OCI-LY3 (cell line): ENCODE data around the gene ACSM6.
"Not testable (repeated sequence)": the region's sequence is repeated elsewhere in the genome, so short reads cannot be mapped to it uniquely, and the experiment has no call there.

Experiments used
- H2AFZ ChIP-seq: fragments of 200-600, 300-600 bp; shearing (Covaris generic); 2 replicates; pipeline ENCODE4 v1.6.0; 2014; ENCODE audit warnings: antibody characterized with exemption, low read depth, low read length
- H3K27ac ChIP-seq: fragments of 200-600, 300-600 bp; sonication (generic); 2 replicates; pipeline ENCODE4 v1.5.1; 2014; ENCODE audit warnings: mild to moderate bottlenecking, low read length, moderate library complexity, mixed read lengths
- H3K27me3 ChIP-seq: fragments of 200-600, 300-600 bp; sonication (generic); 2 replicates; pipeline ENCODE4 v1.6.1; 2014; ENCODE audit warnings: low read depth, low read length, mixed read lengths
- H3K36me3 ChIP-seq: fragments of 200-600, 300-600 bp; sonication (generic); replicated peaks from 2 replicates; pipeline ENCODE3; 2014; ENCODE audit warnings: low read depth, low read length, mixed read lengths
- H3K4me1 ChIP-seq: fragments of 300-600, 200-600 bp; sonication (generic); 2 replicates; pipeline ENCODE4 v1.6.1; 2014; ENCODE audit warnings: low read length, mixed read lengths
- H3K4me2 ChIP-seq: fragments of 200-600, 300-600 bp; sonication (generic); 2 replicates; pipeline ENCODE4 v1.6.1; 2014; ENCODE audit warnings: low read length, mixed read lengths
- H3K4me3 ChIP-seq: fragments of 300-600, 200-600 bp; sonication (generic); 2 replicates; pipeline ENCODE4 v1.5.1; 2014; ENCODE audit warnings: antibody characterized with exemption, mild to moderate bottlenecking, low read length, moderate library complexity
- H3K79me2 ChIP-seq: fragments of 300-600, 200-600 bp; shearing (Covaris generic); 2 replicates; pipeline ENCODE4 v1.6.1; 2014; ENCODE audit warnings: mild to moderate bottlenecking, low read length, mixed read lengths
- H3K9ac ChIP-seq: fragments of 300-600, 200-600 bp; shearing (Covaris generic); 2 replicates; pipeline ENCODE4 v1.6.0; 2014; ENCODE audit warnings: mild to moderate bottlenecking, low read length, moderate library complexity
- H3K9me3 ChIP-seq: fragments of 200-600, 300-600 bp; shearing (Covaris generic); 2 replicates; pipeline ENCODE4 v1.6.1; 2014; ENCODE audit warnings: low read length, mixed read lengths; ENCODE audit not compliant: insufficient read depth
- H4K20me1 ChIP-seq: fragments of 200-600, 300-600 bp; sonication (generic); 2 replicates; pipeline ENCODE4 v1.6.1; 2016; ENCODE audit warnings: low read length, mixed read lengths; ENCODE audit not compliant: insufficient read depth
- CTCF ChIP-seq: fragments of 200-600, 300-600 bp; sonication (generic); IDR thresholded peaks from 2 replicates; pipeline ENCODE4 v1.5.1; 2014; ENCODE audit warnings: antibody characterized with exemption, low read length, low read depth
- EZH2phosphoT487 ChIP-seq: fragments of 200-600 bp; shearing (Covaris generic); IDR thresholded peaks from 2 replicates; pipeline ENCODE4 v1.6.1; 2018; ENCODE audit warnings: antibody characterized with exemption, mixed run types, low read depth

ACSM6 gene

GRCh38 chr10:95187617-95188016 lies 6.4 kb upstream of the ACSM6 start:
- TF ChIP-seq CTCF (no peak), EZH2phosphoT487 (no peak)
- Histone ChIP-seq H3K79me2 (no peaks in the 10 kb centered on the region), H3K4me2 (no peak overlapping the region), H4K20me1 (no peaks in the 10 kb centered on the region), H3K36me3 (no peaks in the 10 kb centered on the region), H2AFZ (no peak overlapping the region), H3K27ac (no peak overlapping the region), H3K9me3 (no peaks in the 10 kb centered on the region), H3K9ac (no peak overlapping the region), H3K27me3 (peaks cover 22% of the 10 kb centered on the region), H3K4me3 (no peak overlapping the region), H3K4me1 (no peaks in the 10 kb centered on the region)

- Histone ChIP-seq H3K4me3 (no peak overlapping the region), H3K9me3 (no peaks in the 10 kb centered on the region), H3K27me3 (peaks cover 16% of the 10 kb centered on the region), H4K20me1 (no peaks in the 10 kb centered on the region), H3K9ac (no peak overlapping the region), H2AFZ (no peak overlapping the region), H3K79me2 (no peaks in the 10 kb centered on the region), H3K4me2 (no peak overlapping the region), H3K36me3 (no peaks in the 10 kb centered on the region), H3K4me1 (no peaks in the 10 kb centered on the region), H3K27ac (no peak overlapping the region)
- no peak for TF ChIP-seq CTCF
- no peak for TF ChIP-seq EZH2phosphoT487
Observed at GRCh38 chr10:95188593-95188992, 5.4 kb upstream of the ACSM6 start.

GRCh38 chr10:95196046-95196445 lies 2.0 kb downstream of the ACSM6 start:
- Histone ChIP-seq H3K79me2 (no peaks in the 10 kb centered on the region), H3K36me3 (no peaks in the 10 kb centered on the region), H3K4me1 (no peaks in the 10 kb centered on the region), H3K4me3 (no peak overlapping the region), H3K9ac (no peak overlapping the region), H3K27me3 (no peaks in the 10 kb centered on the region), H2AFZ (no peak overlapping the region), H3K4me2 (no peak overlapping the region), H3K9me3 (no peaks in the 10 kb centered on the region), H4K20me1 (no peaks in the 10 kb centered on the region), H3K27ac (no peak overlapping the region)
- TF ChIP-seq CTCF (no peak), EZH2phosphoT487 (no peak)

GRCh38 chr10:95201736-95202135 lies 7.7 kb downstream of the ACSM6 start:
- no peaks in the 10 kb centered on the region for H3K4me1 ChIP-seq
- H3K79me2 ChIP-seq, result no peaks in the 10 kb centered on the region
- H3K27me3 ChIP-seq, result no peaks in the 10 kb centered on the region
- H3K9me3 ChIP-seq, result no peaks in the 10 kb centered on the region
- no peaks in the 10 kb centered on the region for H3K36me3 ChIP-seq
- no peak overlapping the region for H3K9ac ChIP-seq
- no peak overlapping the region for H3K4me3 ChIP-seq
- TF ChIP-seq EZH2phosphoT487 (no peak), CTCF (peak; percentile 23; the same call in 1 of the 2 replicates)
- H2AFZ ChIP-seq, result no peak overlapping the region
- no peak overlapping the region for H3K27ac ChIP-seq
- no peaks in the 10 kb centered on the region for H4K20me1 ChIP-seq
- no peak overlapping the region for H3K4me2 ChIP-seq

GRCh38 chr10:95202865-95203264 lies 8.8 kb downstream of the ACSM6 start:
- H3K4me3 ChIP-seq, H4K20me1 ChIP-seq, H3K9me3 ChIP-seq, H3K27me3 ChIP-seq, H3K27ac ChIP-seq, H3K36me3 ChIP-seq, H3K79me2 ChIP-seq, H3K9ac ChIP-seq, H3K4me2 ChIP-seq, H2AFZ ChIP-seq, H3K4me1 ChIP-seq: not testable (repeated sequence)
